Measurements from ENCODE around the gene FCGR2B.
"Not testable (repeated sequence)": the region's sequence is repeated elsewhere in the genome, so short reads cannot be mapped to it uniquely, and the experiment has no call there.

FCGR2B gene

DNA sequence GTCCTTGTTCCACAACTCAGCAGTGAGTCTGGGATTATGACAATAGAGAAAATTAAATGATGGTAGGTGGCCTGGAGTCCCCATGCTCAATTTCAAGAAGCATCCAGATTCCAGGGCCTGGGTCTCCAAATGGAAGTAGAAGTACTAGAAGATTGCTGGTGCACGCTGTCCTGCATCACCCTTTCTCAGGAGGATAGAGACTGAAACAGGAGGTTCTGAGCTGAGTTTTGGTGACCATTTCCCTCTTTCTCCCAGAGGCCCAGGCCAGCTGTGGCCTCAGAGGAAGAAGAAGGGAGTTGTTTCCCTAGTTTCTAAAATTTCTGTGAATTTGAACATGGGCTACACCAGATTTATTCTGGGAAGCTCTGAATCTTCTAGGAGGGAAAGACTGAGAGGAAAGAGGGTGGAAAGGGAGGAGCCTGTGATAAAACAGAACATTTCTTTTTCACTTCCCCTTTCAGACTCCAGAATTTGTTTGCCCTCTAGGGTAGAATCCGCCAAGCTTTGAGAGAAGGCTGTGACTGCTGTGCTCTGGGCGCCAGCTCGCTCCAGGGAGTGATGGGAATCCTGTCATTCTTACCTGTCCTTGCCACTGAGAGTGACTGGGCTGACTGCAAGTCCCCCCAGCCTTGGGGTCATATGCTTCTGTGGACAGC is at the start of gene FCGR2B:
Gene FCGR2B (plus strand): TSS at position 460 of the 656 bp plus-strand sequence. CDS start 99 bp downstream, at position 559.
- H3K4me3 ChIP-seq (ENCODE audit: low read depth, low read length): peak within 1 kb of the TSS; percentile 43

GRCh38 chr1:161616417-161616816 is 46.5 kb upstream of the FCGR2B start:
- not testable (repeated sequence) for DNase-seq (ENCODE audit: low read depth); H3K4me3 ChIP-seq (ENCODE audit: low read depth, low read length)

More for the DNA sequence above, at the start of gene FCGR2B:
- DNase-seq (ENCODE audit: low read depth): not testable (repeated sequence)

DNA sequence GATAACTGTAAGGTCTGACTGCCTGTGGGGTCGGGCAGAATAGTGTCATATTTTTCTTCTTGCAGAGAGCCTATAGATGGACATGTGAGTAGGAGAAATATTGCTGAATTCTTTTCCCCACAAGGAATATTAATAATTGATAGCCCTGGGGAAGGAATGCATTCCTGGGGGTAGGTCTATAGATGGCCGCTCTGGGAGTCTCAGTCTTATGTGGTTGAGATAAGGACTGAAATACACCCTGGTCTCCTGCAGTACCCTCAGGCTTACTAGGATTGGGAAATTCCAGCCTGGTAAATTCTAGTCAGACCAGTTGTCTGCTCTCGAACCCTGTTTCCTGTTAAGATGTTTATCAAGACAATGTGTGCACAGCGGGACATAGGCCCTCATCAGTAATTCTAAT is 44.4 kb upstream of the FCGR2B start:
- not testable (repeated sequence) for DNase-seq (ENCODE audit: low read depth)

GRCh38 chr1:161620399-161620798 is 42.5 kb upstream of the FCGR2B start:
- peak overlapping the region; percentile 61; the same call in 1 of the 2 replicates for H3K4me3 ChIP-seq (ENCODE audit: low read depth, low read length)
- not testable (repeated sequence) for DNase-seq (ENCODE audit: low read depth)

More for the DNA sequence above, 44.4 kb upstream of the FCGR2B start:
- not testable (repeated sequence) for H3K4me3 ChIP-seq (ENCODE audit: low read depth, low read length)

DNA sequence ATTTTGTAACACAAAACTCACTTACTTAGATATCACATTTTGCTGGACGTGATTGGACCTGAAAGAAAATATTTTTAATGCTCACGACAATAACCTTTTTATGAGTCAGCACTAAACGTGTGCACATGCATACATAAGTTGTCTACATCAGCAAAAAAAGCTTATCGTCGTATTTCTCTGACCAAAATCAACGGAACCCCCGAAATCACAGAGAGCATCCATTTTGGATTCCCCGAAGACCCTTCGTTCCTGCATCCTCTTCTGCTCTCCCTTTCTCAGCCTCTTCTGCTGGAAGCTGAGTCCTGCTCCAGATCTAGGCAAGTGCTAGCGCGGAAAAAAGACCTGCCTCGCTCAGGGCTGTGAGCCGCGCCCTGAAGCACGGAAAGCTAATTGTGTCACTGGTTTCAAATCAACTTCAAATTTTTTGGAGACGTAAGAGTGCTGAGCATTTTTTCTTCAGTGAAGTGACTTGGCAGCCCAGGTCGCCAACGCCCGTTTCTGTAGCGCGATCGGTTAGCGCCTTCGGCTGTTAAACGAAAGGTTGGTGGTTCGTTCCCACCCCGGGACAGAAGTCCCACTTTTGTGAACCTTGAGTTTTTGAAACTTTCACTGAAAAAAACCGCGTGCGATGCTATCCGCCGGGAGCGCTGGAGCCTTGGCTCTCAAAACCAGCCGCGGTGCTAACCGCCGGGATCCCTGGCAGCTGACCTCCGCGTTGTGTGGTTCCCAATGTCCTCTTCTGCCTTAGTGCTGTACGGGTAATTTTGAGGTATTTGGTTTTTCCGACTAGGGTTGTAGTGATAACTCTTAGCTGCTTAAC is 41.6 kb upstream of the FCGR2B start:
- DNase-seq (ENCODE audit: low read depth): peak; percentile 71
- H3K4me3 ChIP-seq (ENCODE audit: low read depth, low read length): peak overlapping the region; percentile 61

GRCh38 chr1:161622054-161622453 is 40.9 kb upstream of the FCGR2B start:
- not testable (repeated sequence) for H3K4me3 ChIP-seq (ENCODE audit: low read depth, low read length)
- DNase-seq (ENCODE audit: low read depth): peak; percentile 15

DNA sequence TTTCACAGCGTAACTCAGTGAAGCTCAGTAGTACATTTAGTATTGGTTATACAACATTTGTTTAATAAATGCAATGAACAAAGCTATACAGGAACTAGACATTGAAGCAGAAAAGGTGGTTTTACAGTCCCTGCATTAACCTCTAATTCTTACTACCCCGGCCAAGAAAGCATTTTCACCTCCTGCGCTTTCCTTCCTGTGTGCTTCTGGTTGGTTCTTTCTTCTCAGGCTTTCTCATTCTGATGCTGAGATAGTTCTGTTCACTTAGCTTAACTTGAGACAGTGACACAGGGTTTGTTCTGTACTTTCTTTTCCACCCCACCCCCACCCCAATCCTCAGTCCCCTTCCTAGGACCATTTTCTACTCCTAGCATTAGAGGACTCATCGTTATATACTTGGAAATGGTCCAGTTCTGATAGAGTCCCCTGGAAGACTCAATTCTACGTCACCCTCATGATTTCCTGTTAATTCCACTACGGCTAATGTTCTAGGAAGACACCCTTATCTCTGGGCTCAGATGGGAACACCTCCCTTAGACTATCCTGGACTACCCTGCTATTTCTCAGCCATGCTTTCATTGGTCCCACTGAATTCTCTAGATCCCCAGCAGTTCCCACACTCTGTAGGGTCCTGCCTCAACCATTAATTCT is 39.4 kb upstream of the FCGR2B start:
- not testable (repeated sequence) for H3K4me3 ChIP-seq (ENCODE audit: low read depth, low read length)
- peak; percentile 35 for DNase-seq (ENCODE audit: low read depth)

- not testable (repeated sequence) for DNase-seq (ENCODE audit: low read depth); H3K4me3 ChIP-seq (ENCODE audit: low read depth, low read length)
Measured at GRCh38 chr1:161624605-161625004, 38.3 kb upstream of the FCGR2B start.

- H3K4me3 ChIP-seq (ENCODE audit: low read depth, low read length); DNase-seq (ENCODE audit: low read depth): not testable (repeated sequence)
Measured at GRCh38 chr1:161626445-161627146, 36.3 kb upstream of the FCGR2B start.

DNA sequence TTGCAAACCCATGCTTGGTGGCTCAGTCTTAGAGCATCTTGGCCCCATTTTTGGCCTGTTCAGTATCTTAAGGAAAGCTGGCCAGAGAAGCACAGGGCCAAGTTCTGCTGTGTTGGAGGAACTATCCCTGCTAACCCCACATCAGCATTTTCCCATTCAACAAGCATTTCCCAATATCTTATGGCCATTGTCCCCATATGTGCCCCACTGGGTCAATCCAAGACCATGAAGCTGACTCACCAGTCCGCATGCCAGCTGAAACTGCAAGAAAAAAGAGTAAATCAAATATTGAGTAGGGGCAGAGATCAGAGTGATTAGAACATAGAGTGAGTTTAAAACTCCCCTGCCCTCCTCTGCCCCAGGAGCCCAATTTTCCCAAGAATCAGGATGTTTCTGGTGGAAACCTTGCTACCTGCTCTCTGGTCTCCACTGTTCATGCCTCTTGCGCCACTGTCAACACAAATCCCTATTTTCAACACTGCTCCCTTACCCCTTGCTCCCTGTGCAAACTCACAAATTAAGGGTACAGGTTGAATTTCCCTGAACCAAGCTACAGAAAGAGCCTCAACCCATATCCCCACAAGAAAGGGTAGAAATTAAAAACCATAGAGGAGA is 32.7 kb upstream of the FCGR2B start:
- DNase-seq (ENCODE audit: low read depth); H3K4me3 ChIP-seq (ENCODE audit: low read depth, low read length): not testable (repeated sequence)

- no peak within 1 kb of the TSS for H3K4me3 ChIP-seq (ENCODE audit: low read depth, low read length)
- TF ChIP-seq CTCF (IDR thresholded peaks at IDR 0.05; ENCODE audit: low read depth, low read length, missing control alignments): no peak
- DNase-seq (ENCODE audit: low read depth): no peak
Measured at GRCh38 chr1:161631076-161631475, 31.9 kb upstream of the FCGR2B start, which contains the start of gene FCGR3B. Gene FCGR3B (minus strand): TSS chr1:161631176. CDS start chr1:161631094, 82 bp downstream.

- H3K4me3 ChIP-seq (ENCODE audit: low read depth, low read length); DNase-seq (ENCODE audit: low read depth): not testable (repeated sequence)
Measured at GRCh38 chr1:161634993-161635392, 27.9 kb upstream of the FCGR2B start.

DNA sequence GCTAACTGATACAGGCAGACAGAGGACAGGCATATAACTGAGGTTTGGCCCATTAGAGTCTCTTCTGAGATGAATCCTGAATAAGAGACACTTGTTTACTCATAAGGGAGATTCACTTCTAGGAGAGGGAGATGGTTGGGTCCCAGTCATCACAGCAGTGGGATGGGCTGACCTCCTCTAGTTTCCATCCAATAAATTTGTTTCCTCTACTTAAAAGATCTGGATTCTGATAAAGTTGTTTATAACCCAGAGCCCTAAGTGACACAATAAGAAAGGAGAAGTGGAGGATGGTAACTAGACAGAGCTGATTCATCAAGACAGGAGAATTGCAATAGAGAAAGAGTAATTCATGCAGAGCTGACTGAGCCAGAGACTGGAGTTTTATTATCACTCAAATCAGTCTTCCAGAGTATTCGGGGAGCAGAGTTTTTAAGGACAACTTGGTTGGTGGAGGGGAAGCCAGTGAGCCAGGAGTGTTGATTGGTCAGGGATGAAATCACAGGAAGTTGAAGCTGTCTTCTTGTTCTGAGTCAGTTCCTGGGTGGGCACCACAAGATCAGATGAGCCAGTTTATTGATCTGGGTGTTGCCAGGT is 26.7 kb upstream of the FCGR2B start:
- not testable (repeated sequence) for DNase-seq (ENCODE audit: low read depth); H3K4me3 ChIP-seq (ENCODE audit: low read depth, low read length)

DNA sequence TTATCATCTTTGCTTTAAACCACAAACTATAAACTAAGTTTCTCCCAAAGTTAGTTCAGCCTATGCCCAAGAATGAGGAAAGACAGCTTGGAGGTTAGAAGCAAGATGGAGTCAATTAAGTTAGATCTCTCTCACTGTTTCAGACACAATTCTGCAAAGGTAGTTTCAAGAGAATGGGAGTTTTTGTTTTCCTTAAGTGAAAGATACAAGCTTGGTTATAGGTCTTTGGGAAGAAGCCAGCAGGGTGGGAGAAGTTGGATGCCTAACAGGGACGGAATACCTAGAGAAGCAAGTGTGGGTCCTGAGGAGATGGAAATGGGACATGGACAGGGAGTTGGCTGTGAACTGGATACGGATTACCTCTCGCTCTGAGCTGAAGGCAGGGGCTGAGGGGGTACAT is 26.0 kb upstream of the FCGR2B start:
- DNase-seq (ENCODE audit: low read depth); H3K4me3 ChIP-seq (ENCODE audit: low read depth, low read length): not testable (repeated sequence)

- not testable (repeated sequence) for DNase-seq (ENCODE audit: low read depth); H3K4me3 ChIP-seq (ENCODE audit: low read depth, low read length)
Measured at GRCh38 chr1:161638251-161638993, 24.5 kb upstream of the FCGR2B start.

GRCh38 chr1:161639203-161639602 is 23.7 kb upstream of the FCGR2B start:
- H3K4me3 ChIP-seq (ENCODE audit: low read depth, low read length); DNase-seq (ENCODE audit: low read depth): not testable (repeated sequence)

Data from GM12864 (cell line).